Activated B cell treated with CpG ODN at 0.5 μM for 24 hours (primary cell): ENCODE measurements around the gene RASGRP2. TPM values are rescaled to one million over a fixed set of nuclear protein-coding genes. Genes with fewer than 3 reads are reported as not detected.

Experiments used
- ATAC-seq: fragments of 200-7000 bp; cut with Tn5 transposase; one replicate; pipeline ENCODE4 v1.10.0; 2021; ENCODE audit warnings: low read depth, mild to moderate bottlenecking, moderate library complexity
- CTCF ChIA-PET: fragments of 350-600 bp; sonication (Branson Sonifier 250); formaldehyde crosslinking; loops from one replicate; lab custom pipeline; 2021; ENCODE audit warnings: antibody characterized with exemption; lab: Charles Lee
- POLR2A ChIA-PET: fragments of 350-600 bp; sonication (Branson Sonifier 250); formaldehyde crosslinking; loops from one replicate; lab custom pipeline; 2021; ENCODE audit warnings: antibody characterized with exemption; lab: Charles Lee
- DNase-seq: peaks from one replicate; pipeline ENCODE4 v3.0.0; 2022
- H3K27ac Mint-ChIP-seq: one replicate; pipeline ENCODE4 v1.8.0; 2020; ENCODE audit warnings: mixed read lengths
- H3K27me3 Mint-ChIP-seq: one replicate; pipeline ENCODE4 v1.8.0; 2021; ENCODE audit warnings: mixed read lengths
- H3K36me3 Mint-ChIP-seq: one replicate; pipeline ENCODE4 v1.8.0; 2021; ENCODE audit warnings: low read depth, mixed read lengths
- H3K4me1 Mint-ChIP-seq: one replicate; pipeline ENCODE4 v1.8.0; 2021; ENCODE audit warnings: mixed read lengths
- H3K4me3 Mint-ChIP-seq: one replicate; pipeline ENCODE4 v1.8.0; 2020; ENCODE audit warnings: mild to moderate bottlenecking, mixed read lengths
- H3K9me3 Mint-ChIP-seq: one replicate; pipeline ENCODE4 v1.8.0; 2020; ENCODE audit warnings: mixed read lengths
- intact Hi-C: fragments of 100-400 bp; cut with micrococcal nuclease; formaldehyde crosslinking; loops from one replicate; pipeline ENCODE4 v1.15.1; 2024
- total RNA-seq: library from RNA; stranded (reverse); gene quantifications from 2 replicates; pipeline ENCODE4 v1.2.3, GENCODE V29; 2022
- TF ChIP-seq, protein P1 (sequence below): fragments of 200-600 bp; IDR thresholded peaks from one replicate; pipeline ENCODE4 v1.8.0; 2022; ENCODE audit warnings: antibody characterized with exemption, mild to moderate bottlenecking

The RASGRP2 gene
- total RNA-seq, 1 donor from 2014 or later, result 177 TPM

DNA sequence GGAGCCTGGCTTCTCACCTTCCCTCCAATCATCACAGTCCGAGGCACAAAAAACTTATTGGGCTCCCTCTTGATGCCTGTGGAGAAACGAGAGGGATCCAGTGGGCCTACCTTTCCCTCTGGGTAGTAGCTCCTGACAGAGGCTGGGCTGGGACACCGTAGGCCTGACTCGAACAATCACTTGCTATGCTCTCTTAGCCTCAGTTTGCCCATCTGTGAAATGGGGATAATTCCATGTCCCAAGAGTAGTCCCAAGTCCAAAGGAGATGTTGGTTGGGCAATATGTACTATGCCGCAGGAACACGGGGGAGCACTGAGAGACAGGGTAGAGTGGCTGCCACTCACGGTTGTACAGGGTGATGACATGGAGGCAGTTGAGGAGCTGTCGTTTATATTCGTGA lies 7.6 kb upstream of the RASGRP2 start:
- intact Hi-C loops, result no loop called here
- Mint-ChIP-seq H3K27me3 (no peaks in the 10 kb centered on the region), H3K9me3 (no peaks in the 10 kb centered on the region), H3K27ac (no peak overlapping the region), H3K4me3 (no peak overlapping the region), H3K36me3 (peaks cover 29% of the 10 kb centered on the region), H3K4me1 (peaks cover 37% of the 10 kb centered on the region)
- ATAC-seq (no peak), DNase-seq (no peak)
- TF ChIP-seq, protein P1, sequence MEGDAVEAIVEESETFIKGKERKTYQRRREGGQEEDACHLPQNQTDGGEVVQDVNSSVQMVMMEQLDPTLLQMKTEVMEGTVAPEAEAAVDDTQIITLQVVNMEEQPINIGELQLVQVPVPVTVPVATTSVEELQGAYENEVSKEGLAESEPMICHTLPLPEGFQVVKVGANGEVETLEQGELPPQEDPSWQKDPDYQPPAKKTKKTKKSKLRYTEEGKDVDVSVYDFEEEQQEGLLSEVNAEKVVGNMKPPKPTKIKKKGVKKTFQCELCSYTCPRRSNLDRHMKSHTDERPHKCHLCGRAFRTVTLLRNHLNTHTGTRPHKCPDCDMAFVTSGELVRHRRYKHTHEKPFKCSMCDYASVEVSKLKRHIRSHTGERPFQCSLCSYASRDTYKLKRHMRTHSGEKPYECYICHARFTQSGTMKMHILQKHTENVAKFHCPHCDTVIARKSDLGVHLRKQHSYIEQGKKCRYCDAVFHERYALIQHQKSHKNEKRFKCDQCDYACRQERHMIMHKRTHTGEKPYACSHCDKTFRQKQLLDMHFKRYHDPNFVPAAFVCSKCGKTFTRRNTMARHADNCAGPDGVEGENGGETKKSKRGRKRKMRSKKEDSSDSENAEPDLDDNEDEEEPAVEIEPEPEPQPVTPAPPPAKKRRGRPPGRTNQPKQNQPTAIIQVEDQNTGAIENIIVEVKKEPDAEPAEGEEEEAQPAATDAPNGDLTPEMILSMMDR, result no peak
- ChIA-PET CTCF (no interaction called here), POLR2A (interaction anchor here (1.4 kb wide), 1 partner anchor 12 kb away, joined by 5 read pairs; no protein-coding TSS in a partner anchor)

DNA sequence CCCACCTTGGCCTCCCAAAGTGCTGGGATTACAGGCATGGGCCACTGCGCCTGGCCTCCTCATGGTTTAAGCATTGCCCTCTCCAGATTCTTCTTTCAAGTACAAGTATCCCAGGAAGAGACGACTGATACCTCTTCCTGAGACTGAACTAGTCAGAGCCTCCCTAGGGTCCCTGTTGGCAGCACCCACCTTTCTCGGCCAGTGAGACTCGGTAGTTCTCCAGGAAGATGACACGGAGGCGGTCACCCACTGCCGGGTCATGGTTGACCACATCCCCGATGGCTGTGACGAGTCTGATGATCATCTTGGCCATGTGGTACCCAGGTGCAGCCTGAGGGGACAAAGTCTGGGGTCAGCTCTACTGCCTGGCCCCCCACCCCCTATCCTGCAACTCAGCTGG lies 7.2 kb upstream of the RASGRP2 start:
- intact Hi-C loops, result no loop called here
- ChIA-PET CTCF (no interaction called here), POLR2A (no interaction called here)
- ATAC-seq, result no peak
- no peak for DNase-seq
- no peaks in the 10 kb centered on the region for H3K27me3 Mint-ChIP-seq
- H3K9me3 Mint-ChIP-seq, result no peaks in the 10 kb centered on the region
- peaks cover 29% of the 10 kb centered on the region for H3K36me3 Mint-ChIP-seq
- no peak overlapping the region for H3K27ac Mint-ChIP-seq
- TF ChIP-seq, protein P1, result no peak
- no peak overlapping the region for H3K4me3 Mint-ChIP-seq
- H3K4me1 Mint-ChIP-seq, result peaks cover 41% of the 10 kb centered on the region

DNA sequence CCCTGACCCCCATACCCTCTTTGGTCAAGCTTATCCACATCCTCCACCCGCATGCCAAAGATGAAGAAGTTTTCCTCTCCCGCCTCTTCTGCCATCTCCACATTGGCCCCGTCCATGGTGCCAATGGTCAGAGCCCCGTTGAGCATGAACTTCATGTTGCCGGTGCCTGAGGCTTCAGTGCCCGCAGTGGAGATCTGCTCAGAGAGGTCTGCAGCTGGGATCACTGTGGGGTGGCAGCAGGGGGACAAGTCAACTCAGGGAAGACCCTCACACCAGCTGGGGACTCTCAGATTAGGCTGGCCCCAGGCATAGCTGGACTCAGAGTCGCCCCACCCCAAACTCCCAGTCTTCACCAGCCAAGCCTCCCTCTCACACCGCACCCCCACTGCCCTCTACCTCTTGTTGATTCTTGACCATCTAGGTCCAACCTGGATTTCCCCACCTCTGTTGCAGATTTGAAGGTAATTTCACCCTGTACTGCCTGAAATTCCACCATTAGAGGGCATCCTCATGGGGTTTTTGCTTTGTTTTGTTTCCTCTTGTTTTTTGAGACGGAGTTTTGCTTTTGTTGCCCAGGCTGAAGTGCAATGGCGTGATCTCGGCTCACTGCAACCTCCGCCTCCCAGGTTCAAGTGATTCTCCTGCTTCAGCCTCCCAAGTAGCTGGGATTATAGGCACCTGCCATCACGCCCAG lies 6.6 kb upstream of the RASGRP2 start:
- no peak for DNase-seq
- peaks cover 29% of the 10 kb centered on the region for H3K36me3 Mint-ChIP-seq
- CTCF ChIA-PET, result no interaction called here
- H3K9me3 Mint-ChIP-seq, result no peaks in the 10 kb centered on the region
- intact Hi-C loops, result no loop called here
- TF ChIP-seq, protein P1, result no peak
- no peak overlapping the region for H3K4me3 Mint-ChIP-seq
- H3K27ac Mint-ChIP-seq, result peak overlapping the region; percentile 60
- no peak for ATAC-seq
- POLR2A ChIA-PET, result interaction anchor here (0.6 to 10.2 kb wide), 6 partner anchors 9 to 127 kb away, joined by 3 to 197 read pairs (median 4); partner anchors contain the start of genes PYGM and SF1
- peaks cover 42% of the 10 kb centered on the region for H3K4me1 Mint-ChIP-seq
- H3K27me3 Mint-ChIP-seq, result no peaks in the 10 kb centered on the region

DNA sequence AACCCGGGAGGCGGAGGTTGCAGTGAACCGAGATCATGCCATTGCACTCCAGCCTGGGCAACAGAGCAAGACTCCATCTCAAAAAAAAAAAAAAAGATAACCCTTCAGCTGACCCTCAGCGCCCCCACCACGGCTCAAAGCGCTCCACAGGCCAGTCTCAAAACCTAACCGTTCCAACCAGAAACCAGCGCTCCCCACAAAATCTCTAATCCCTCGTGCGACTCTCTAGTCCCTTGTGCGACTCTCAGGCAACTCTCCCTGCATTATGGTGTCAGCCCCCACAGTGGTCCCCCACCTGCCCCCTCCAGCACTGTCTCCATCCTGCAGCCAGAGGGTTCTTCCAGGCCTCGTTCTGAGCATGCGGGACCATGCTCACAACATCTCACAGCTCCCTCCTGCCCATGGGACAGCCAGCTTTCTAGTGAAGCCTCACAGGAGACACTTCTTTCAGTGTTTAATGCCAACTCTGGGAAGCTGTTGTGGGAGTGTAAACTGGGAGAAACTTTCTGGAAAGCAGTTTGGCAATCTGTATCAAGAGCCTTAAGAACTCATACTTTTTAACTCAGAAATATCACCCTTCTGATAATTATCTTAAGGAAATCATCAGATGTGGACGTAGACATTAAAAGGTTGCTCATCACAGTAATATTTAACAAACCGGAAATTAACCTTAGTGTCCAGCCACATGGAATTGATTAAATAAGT lies 4.2 kb upstream of the RASGRP2 start:
- CTCF ChIA-PET, result interaction anchor here (1.3 to 2.5 kb wide), 2 partner anchors 14 to 16 kb away, joined by 3 to 9 read pairs; no protein-coding TSS in a partner anchor

More for the DNA sequence above, 4.2 kb upstream of the RASGRP2 start:
- Mint-ChIP-seq H3K27me3 (no peaks in the 10 kb centered on the region), H3K36me3 (peaks cover 31% of the 10 kb centered on the region), H3K4me3 (no peak overlapping the region), H3K27ac (peak overlapping the region; percentile 76), H3K9me3 (no peaks in the 10 kb centered on the region), H3K4me1 (peaks cover 53% of the 10 kb centered on the region)
- no peak for DNase-seq
- ATAC-seq, result no peak
- TF ChIP-seq, protein P1, result no peak
- intact Hi-C loops, result no loop called here
- POLR2A ChIA-PET, result interaction anchor here (8.7 to 10.2 kb wide), 3 partner anchors 14 to 29 kb away, joined by 130 to 197 read pairs (median 158); partner anchors contain the start of genes PYGM and SF1
